Measurements from ENCODE around the gene RAI14.

- TF ChIP-seq CTCF (conservative IDR thresholded peaks at IDR 0.05 in 1 of 2, IDR thresholded peaks at IDR 0.05 in 1 of 2; ENCODE audit: low read depth in 1 of 2, low read length in 2 of 2) (no peak), EZH2 (IDR thresholded peaks at IDR 0.05; ENCODE audit: low read length, missing control alignments) (no peak)
These were observed 1.3 kb downstream of the RAI14 start for GRCh38 chr5:34657274-34657921.
